Omental fat pad (tissue), 4 donors: Measurements from ENCODE around the gene NUCB1. TPM values are rescaled to one million over a fixed set of nuclear protein-coding genes. Genes with fewer than 3 reads are reported as not detected.

Experiments used
- ATAC-seq: fragments of 150-250 bp; one replicate; pipeline ENCODE4 v1.9.1; 2016; ENCODE audit warnings: mild to moderate bottlenecking, moderate library complexity; ENCODE audit not compliant: low FRiP score
- DNase-seq: peaks from one replicate; pipeline ENCODE4 v3.0.0-alpha.2; 2019; ENCODE audit warnings: low spot score
- total RNA-seq, 4 donors: library from RNA; depleted of rRNA; stranded (reverse); fragments of >200 nt; gene quantifications; one replicate each; pipeline ENCODE4 v1.1.0, GENCODE V29; 2016
- TF ChIP-seq, protein P1 (sequence below), 3 donors: fragments of 450-650 bp; IDR thresholded peaks; one replicate each; pipeline ENCODE4 v1.5.1; 2016 to 2017; ENCODE audit warnings: antibody characterized with exemption in 3 of 3, mild to moderate bottlenecking in 3 of 3, moderate library complexity in 2 of 3

NUCB1 gene
- total RNA-seq, 4 donors from 2014 or later, result 197 to 280 (median 253) TPM

DNA sequence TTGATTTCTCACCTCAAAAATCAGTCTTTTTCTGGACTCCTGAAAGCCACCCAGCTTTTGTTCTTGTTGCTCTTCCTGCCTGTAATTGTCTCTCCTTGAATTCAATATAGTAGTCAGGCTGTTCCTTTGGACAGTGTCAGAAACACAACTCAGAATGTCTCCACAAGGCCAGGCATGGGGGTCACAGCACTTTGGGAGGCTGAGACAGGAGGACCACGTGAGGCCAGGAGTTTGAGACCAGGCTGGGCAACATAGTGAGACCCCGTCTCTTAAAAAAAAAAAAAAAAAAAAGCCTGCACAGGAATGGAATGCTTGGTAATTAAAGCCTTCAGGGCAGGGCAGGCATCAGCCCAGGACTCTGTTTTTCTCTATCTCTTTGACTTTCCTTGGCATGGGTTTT, 45.7 kb downstream of the NUCB1 start:
- TF ChIP-seq, protein P1, sequence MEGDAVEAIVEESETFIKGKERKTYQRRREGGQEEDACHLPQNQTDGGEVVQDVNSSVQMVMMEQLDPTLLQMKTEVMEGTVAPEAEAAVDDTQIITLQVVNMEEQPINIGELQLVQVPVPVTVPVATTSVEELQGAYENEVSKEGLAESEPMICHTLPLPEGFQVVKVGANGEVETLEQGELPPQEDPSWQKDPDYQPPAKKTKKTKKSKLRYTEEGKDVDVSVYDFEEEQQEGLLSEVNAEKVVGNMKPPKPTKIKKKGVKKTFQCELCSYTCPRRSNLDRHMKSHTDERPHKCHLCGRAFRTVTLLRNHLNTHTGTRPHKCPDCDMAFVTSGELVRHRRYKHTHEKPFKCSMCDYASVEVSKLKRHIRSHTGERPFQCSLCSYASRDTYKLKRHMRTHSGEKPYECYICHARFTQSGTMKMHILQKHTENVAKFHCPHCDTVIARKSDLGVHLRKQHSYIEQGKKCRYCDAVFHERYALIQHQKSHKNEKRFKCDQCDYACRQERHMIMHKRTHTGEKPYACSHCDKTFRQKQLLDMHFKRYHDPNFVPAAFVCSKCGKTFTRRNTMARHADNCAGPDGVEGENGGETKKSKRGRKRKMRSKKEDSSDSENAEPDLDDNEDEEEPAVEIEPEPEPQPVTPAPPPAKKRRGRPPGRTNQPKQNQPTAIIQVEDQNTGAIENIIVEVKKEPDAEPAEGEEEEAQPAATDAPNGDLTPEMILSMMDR (IDR thresholded peaks at IDR 0.05), result no peak
- ATAC-seq (no peak), DNase-seq (no peak)

DNA sequence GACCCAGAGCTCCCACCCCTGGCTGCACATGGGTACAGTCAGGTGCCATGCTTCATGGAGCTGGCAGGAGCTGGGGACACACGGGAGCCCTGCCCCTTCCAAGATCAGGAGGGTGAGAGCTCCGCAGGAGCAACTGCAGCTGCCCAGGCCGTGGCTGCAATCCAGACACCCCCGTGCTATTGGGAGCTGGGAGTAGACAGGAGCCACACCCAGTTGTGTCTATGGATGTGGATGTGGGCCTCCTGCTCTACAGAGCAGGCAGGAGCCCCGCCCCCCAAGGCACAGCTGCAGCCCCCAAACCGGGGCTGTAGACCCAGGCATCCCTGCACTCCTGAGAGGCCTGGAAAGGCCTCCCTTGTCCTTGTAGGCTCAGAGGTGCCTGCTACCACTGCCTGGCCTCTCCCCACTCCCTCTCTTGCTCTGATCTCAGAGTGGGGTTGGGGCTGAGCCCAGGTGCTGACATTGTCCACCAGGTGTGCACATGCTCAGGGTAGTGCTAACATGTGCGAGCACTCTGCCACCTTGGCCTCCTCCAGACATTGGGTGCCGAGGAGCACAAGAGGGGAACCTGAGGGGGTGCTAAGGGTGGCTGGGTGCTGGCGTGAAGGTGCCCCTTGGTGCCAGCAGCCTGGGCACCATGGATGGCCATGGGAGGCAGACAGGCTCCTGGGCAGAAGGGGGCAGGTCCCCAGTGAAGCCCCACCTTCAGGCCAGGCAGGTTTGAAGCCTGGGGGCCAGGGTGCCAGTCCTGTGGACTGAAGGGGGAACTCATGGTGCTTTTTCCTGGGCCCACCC, 46.5 kb downstream of the NUCB1 start:
- TF ChIP-seq, protein P1 (IDR thresholded peaks at IDR 0.05), result no peak
- no peak for DNase-seq
- ATAC-seq, result no peak

DNA sequence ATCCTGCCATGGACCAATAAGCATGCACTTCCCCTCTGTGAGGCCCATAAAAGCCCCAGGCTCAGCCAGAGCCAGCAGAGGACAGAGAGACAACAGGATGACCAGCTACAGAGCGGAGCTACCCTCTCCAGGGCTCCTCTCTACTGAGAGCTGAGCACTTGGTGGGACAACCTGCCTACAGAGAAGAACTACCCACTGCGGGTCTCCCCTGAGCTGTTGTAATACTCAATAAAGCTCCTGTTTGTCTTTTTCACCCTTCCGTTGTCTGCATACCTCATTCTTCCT, 47.1 kb downstream of the NUCB1 start:
- ATAC-seq (no peak), DNase-seq (no peak)
- TF ChIP-seq, protein P1 (IDR thresholded peaks at IDR 0.05), result no peak

DNA sequence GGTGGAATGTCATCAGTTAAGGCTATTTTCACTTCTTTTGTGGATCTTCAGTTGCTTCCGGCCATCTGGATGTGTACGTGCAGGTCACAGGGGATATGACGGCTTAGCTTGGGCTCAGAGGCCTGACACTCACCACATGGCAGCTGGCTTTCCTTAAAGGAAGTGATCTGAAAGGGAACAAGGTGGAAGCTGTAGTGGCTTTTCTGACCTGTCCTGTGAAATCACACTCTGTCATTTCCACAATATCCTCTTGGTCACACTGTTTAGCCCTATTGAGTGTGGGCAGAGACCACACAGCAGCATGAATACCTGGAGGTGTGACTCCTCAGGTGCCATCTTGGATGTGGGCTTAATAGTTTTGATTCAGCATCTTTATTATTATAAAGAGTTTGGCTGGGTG, 50.0 kb downstream of the NUCB1 start:
- no peak for ATAC-seq
- TF ChIP-seq, protein P1 (IDR thresholded peaks at IDR 0.05), result no peak
- no peak for DNase-seq

DNA sequence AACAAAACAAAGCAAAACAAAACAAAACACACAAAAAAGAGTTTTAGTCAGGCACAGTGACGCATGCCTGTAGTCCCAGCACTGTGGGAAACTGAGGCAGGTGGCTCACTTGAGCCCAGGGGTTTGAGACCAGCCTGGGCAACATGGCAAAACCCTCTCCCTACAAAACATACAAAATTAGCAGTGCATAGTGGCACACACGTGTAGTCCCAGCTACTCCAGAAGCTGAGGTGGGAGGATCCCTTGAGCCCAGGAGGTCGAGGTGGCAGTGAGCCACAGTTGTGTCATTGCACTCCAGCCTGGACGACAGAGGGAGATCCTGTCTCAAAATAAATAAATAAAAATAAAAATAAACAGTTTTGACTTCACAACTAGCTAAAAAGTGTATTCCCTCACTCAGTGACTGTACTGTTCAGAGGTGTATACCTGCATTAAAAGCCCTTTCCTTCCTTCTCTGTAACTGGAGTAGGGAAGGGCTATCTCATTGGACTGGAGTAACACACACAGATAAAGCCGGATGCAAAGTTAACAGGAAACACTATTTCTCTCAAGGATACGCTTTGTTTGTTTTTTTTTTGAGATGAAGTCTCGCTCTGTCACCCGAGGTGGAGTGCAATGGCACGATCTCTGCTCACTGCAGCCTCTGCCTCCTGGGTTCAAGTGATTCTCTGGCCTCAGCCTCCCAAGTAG, 50.9 kb downstream of the NUCB1 start:
- TF ChIP-seq, protein P1 (IDR thresholded peaks at IDR 0.05), result no peak
- ATAC-seq, result no peak
- no peak for DNase-seq

DNA sequence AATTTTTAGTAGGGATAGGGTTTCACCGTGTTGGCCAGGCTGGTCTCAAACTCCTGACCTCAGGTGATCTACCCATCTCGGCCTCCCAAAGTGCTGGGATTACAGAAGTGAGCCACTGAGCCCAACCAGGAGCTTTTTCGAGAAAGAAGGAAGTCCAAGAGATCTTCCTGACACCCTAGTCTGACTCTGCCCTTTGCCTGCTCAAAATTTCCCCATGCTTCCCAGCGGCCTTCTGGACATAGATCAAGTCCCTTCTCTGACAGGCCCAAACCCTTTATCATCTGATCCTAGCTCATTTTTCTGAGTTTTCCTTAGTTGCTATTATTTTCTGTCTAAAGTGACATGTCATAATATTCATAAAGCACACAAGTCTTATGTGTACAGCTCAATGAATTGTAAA, 53.0 kb downstream of the NUCB1 start:
- no peak for ATAC-seq
- TF ChIP-seq, protein P1 (IDR thresholded peaks at IDR 0.05), result no peak
- no peak for DNase-seq
